BLaER1 treated with 17β-estradiol and CSF1 and Interleukin-3, amounts not matched to agents 10 nM and 100 nM (cell line): ENCODE results near the gene NQO1.

ENCODE experiments used
- H3K27ac ChIP-seq, 11 experiments: shearing (Covaris generic); formaldehyde crosslinking; 2 replicates each; pipeline ENCODE4 v1.8.1; 2022
- H3K27me3 ChIP-seq, 11 experiments: shearing (Covaris generic); formaldehyde crosslinking; 2 replicates each; pipeline ENCODE4 v1.8.1; 2022
- H3K36me3 ChIP-seq, 11 experiments: shearing (Covaris generic); formaldehyde crosslinking; 2 replicates each; pipeline ENCODE4 v1.8.1; 2022
- H3K4me1 ChIP-seq, 10 experiments: shearing (Covaris generic); formaldehyde crosslinking; 2 replicates each; pipeline ENCODE4 v1.8.1; 2022
- H3K4me2 ChIP-seq, 11 experiments: shearing (Covaris generic); formaldehyde crosslinking; 2 replicates each; pipeline ENCODE4 v1.8.1; 2022
- H3K4me3 ChIP-seq, 10 experiments: shearing (Covaris generic); formaldehyde crosslinking; 2 replicates each; pipeline ENCODE4 v1.8.1; 2022
- H3K9ac ChIP-seq, 11 experiments: shearing (Covaris generic); formaldehyde crosslinking; 2 replicates each; pipeline ENCODE4 v1.8.1; 2022
- H3K9me3 ChIP-seq, 11 experiments: shearing (Covaris generic); formaldehyde crosslinking; replicated peaks in 1 of 11; 2 replicates each; pipeline ENCODE4 v1.8.1; 2022
- H4K20me1 ChIP-seq, 11 experiments: shearing (Covaris generic); formaldehyde crosslinking; 2 replicates each; pipeline ENCODE4 v1.8.1; 2022
- Cebpa-rat ChIP-seq, 11 experiments: shearing (Covaris generic); IDR thresholded peaks; 2 replicates each; pipeline ENCODE4 v1.8.1; 2022

NQO1 gene

DNA sequence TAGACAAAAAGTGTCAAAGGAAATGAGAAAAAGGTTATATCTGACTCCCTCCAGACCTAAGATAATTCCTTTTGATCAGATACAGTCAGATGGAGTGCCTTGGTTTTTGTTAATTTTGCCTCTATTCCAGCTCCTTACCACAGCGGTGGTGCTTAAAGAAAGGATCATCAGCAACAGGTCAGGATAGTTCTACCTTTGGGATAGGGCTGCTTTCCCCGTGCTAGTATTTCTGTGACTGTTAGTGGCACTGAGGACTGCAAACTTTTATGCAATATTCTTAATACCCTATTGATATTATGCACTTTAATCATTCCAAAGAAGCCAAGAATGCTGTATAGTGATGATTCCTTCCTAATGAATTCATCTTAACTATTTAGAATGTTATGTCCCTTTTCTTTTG lies 24.5 kb downstream of the NQO1 start:
- Histone ChIP-seq H3K4me2 (no peak overlapping the region), H3K4me1 (no peaks in the 10 kb centered on the region), H3K27me3 (no peaks in the 10 kb centered on the region), H3K27ac (no peak overlapping the region), H3K4me3 (no peak overlapping the region), H3K9ac (no peak overlapping the region), H3K36me3 (peaks cover 26 to 98% (median 72%) of the 10 kb centered on the region in 11 experiments), H4K20me1 (peaks cover 0 to 65% (median 0%) of the 10 kb centered on the region in 11 experiments; a peak in 4 of 22 replicates), H3K9me3 (no peaks in the 10 kb centered on the region)
- no peak for TF ChIP-seq Cebpa-rat (IDR thresholded peaks at IDR 0.05)

DNA sequence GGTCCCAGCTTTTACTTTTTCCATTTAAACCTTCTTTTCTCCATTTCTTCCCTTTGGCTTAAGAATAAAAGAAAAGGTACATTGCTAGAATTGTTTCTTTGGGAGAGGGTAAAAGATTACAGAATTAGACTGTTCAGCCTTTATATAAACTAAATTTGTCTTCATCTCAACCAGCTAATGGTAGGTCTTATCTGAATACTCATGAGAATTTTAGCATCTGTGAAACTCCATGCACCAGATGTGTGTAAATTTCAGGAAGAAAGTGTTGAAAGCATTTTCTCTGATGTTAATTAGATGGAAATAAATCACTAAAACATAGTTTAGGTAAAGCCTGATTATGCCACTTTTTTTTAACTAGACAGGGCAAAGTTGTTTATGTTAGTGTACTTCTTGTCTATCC lies 24.9 kb downstream of the NQO1 start:
- Histone ChIP-seq H3K4me2 (no peak overlapping the region), H3K27ac (no peak overlapping the region), H4K20me1 (peaks cover 0 to 69% (median 0%) of the 10 kb centered on the region in 11 experiments; a peak in 5 of 22 replicates), H3K4me1 (no peaks in the 10 kb centered on the region), H3K9me3 (no peaks in the 10 kb centered on the region), H3K36me3 (peaks cover 27 to 98% (median 76%) of the 10 kb centered on the region in 11 experiments), H3K4me3 (no peak overlapping the region), H3K9ac (no peak overlapping the region), H3K27me3 (no peaks in the 10 kb centered on the region)
- no peak for TF ChIP-seq Cebpa-rat (IDR thresholded peaks at IDR 0.05)

DNA sequence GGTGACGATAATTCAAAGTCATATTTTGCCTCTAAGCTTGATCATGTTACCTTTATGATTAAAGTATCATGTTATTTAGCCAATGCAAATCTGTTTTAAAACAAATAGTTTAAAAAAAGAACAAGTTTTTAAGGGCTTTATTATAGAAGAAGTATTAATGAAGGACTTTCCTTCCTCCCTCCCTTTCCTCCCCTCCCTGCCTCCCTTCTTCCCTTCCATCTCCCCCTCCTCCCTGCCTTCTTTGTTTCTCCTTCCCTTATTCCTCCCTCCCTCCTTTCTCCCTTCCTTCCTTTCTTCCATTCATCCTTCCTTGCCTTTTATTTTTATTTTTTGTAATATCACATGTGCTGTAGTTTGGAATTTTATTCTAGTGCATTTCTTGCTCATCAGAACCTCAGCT lies 26.4 kb downstream of the NQO1 start:
- H3K9ac ChIP-seq = no peak overlapping the region
- H3K9me3 ChIP-seq = no peaks in the 10 kb centered on the region
- H3K27ac ChIP-seq = no peak overlapping the region
- H3K4me3 ChIP-seq = no peak overlapping the region
- peaks cover 0 to 84% (median 0%) of the 10 kb centered on the region in 11 experiments; a peak in 5 of 22 replicates for H4K20me1 ChIP-seq
- H3K27me3 ChIP-seq = no peaks in the 10 kb centered on the region
- H3K4me1 ChIP-seq = no peaks in the 10 kb centered on the region
- no peak for TF ChIP-seq Cebpa-rat (IDR thresholded peaks at IDR 0.05)
- peaks cover 33 to 100% (median 87%) of the 10 kb centered on the region in 11 experiments for H3K36me3 ChIP-seq
- no peak overlapping the region for H3K4me2 ChIP-seq

DNA sequence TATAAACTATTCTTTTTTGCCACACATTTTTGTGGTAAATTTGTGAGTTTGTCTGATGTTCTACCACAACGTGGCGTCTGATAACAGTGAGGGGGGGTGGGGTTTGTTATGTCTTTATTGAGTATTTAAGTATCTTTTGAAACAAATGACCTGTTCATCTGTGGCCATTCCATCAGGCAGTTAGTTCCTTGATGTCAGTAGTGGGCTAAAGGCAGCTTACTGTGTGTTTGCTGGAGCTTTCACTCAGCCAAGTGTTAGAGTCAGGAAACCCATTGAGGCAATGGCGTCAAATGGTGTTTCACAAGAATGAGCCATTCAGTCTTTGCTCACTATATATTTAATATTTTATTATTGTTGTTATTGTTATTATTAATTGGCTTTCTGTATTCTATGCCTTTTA lies 28.0 kb downstream of the NQO1 start:
- Histone ChIP-seq H3K36me3 (peaks cover 46 to 100% (median 90%) of the 10 kb centered on the region in 11 experiments), H4K20me1 (peaks cover 0 to 82% (median 0%) of the 10 kb centered on the region in 11 experiments; a peak in 7 of 22 replicates), H3K27ac (no peak overlapping the region), H3K9me3 (no peaks in the 10 kb centered on the region), H3K4me1 (no peaks in the 10 kb centered on the region), H3K4me3 (no peak overlapping the region), H3K27me3 (no peaks in the 10 kb centered on the region), H3K9ac (no peak overlapping the region), H3K4me2 (no peak overlapping the region)
- no peak for TF ChIP-seq Cebpa-rat (IDR thresholded peaks at IDR 0.05)

DNA sequence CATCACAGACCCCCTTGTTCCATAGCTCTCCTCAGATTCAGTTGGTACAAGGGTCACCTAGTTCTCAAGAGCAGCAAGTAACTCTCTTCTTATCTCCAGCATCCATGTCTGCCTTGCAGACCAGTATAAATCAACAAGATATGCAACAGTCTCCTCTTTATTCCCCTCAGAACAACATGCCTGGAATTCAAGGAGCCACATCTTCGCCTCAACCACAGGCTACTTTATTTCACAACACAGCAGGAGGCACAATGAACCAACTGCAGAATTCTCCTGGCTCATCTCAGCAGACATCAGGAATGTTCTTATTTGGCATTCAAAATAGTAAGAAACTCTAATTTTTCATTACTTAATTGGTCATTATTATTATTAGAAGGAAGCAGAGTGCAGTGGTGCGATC lies 32.4 kb downstream of the NQO1 start:
- Histone ChIP-seq H3K4me2 (no peak overlapping the region), H4K20me1 (peaks cover 0 to 68% (median 0%) of the 10 kb centered on the region in 11 experiments; a peak in 7 of 22 replicates), H3K4me1 (no peaks in the 10 kb centered on the region), H3K27ac (no peak overlapping the region), H3K4me3 (no peak overlapping the region), H3K27me3 (no peaks in the 10 kb centered on the region), H3K9ac (no peak overlapping the region), H3K36me3 (peaks cover 77 to 100% (median 96%) of the 10 kb centered on the region in 11 experiments), H3K9me3 (no peaks in the 10 kb centered on the region)
- TF ChIP-seq Cebpa-rat (IDR thresholded peaks at IDR 0.05) = no peak

DNA sequence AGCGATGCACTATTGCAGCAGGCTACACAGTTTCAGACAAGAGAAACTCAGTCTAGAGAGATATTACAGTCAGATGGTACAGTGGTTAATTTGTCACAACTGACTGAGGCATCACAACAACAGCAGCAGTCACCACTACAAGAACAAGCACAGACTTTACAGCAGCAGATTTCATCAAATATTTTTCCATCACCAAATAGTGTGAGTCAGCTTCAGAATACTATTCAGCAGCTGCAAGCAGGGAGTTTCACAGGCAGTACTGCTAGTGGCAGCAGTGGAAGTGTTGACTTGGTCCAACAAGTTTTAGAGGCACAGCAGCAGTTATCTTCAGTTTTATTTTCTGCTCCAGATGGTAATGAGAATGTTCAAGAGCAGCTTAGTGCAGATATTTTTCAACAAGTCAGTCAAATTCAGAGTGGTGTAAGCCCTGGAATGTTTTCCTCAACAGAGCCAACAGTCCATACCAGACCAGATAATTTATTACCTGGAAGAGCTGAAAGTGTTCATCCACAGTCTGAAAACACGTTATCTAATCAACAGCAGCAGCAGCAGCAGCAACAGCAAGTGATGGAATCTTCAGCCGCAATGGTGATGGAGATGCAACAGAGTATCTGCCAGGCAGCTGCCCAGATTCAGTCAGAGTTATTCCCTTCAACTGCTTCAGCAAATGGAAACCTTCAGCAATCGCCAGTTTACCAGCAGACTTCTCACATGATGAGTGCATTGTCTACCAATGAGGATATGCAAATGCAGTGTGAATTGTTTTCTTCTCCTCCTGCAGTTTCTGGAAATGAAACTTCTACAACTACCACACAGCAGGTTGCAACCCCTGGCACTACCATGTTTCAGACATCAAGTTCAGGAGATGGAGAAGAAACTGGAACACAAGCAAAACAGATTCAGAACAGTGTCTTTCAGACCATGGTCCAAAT lies 34.1 kb downstream of the NQO1 start:
- Histone ChIP-seq H3K36me3 (peaks cover 75 to 99% (median 94%) of the 10 kb centered on the region in 11 experiments), H3K27ac (no peak overlapping the region), H4K20me1 (peaks cover 0 to 59% (median 0%) of the 10 kb centered on the region in 11 experiments; a peak in 6 of 22 replicates), H3K9me3 (no peaks in the 10 kb centered on the region), H3K9ac (no peak overlapping the region), H3K4me3 (no peak overlapping the region), H3K4me2 (no peak overlapping the region), H3K27me3 (no peaks in the 10 kb centered on the region), H3K4me1 (no peaks in the 10 kb centered on the region)
- TF ChIP-seq Cebpa-rat (IDR thresholded peaks at IDR 0.05) = no peak

DNA sequence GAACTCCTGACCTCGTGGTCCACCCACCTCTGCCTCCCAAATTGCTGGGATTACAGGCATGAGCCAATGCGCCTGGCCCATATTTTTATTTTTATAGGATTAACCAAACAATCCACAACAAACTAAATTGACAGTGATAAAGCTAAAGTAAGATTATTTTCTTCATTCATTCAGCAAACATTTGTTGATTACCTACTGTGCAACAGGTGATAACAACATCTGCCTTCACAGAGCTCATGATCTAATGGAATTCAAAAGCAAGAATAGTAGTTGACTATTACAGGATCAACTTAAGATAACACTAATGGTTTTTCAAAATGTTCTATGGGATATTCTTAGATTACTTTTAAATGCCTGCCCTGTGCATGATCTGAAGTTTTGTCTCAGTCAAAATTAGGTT lies 37.8 kb downstream of the NQO1 start:
- Histone ChIP-seq H3K27me3 (no peaks in the 10 kb centered on the region), H3K4me2 (no peak overlapping the region), H3K4me3 (no peak overlapping the region), H3K4me1 (no peaks in the 10 kb centered on the region), H3K9ac (no peak overlapping the region), H3K27ac (no peak overlapping the region), H4K20me1 (peaks cover 0 to 30% (median 0%) of the 10 kb centered on the region in 11 experiments; a peak in 4 of 22 replicates), H3K36me3 (peaks cover 77 to 99% (median 89%) of the 10 kb centered on the region in 11 experiments), H3K9me3 (no peaks in the 10 kb centered on the region; a peak in 1 of 22 replicates)
- no peak for TF ChIP-seq Cebpa-rat (IDR thresholded peaks at IDR 0.05)

DNA sequence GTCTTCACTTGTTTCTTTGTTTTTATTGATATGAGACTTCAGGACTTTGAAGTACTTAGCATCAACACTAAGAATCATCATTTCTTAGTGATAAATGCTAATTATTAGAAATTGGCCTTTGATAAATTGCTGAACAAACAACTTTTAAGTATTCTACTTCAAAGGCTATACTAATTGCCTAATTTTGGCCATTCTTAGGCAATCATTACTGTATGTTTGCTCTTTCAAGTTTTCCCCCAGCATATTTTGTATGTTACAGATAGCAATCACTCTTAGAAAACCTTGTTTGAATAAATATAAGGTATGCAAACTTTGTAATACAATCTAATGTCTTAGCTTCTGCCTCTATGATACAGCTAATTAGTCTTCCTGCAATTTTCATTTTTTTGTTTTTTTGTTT lies 46.0 kb downstream of the NQO1 start:
- H3K4me3 ChIP-seq = no peak overlapping the region
- TF ChIP-seq Cebpa-rat (IDR thresholded peaks at IDR 0.05) = no peak
- H3K4me2 ChIP-seq = no peak overlapping the region
- no peaks in the 10 kb centered on the region for H3K4me1 ChIP-seq
- H4K20me1 ChIP-seq = peaks cover 0 to 13% (median 0%) of the 10 kb centered on the region in 11 experiments; a peak in 3 of 22 replicates
- H3K27me3 ChIP-seq = no peaks in the 10 kb centered on the region
- no peaks in the 10 kb centered on the region for H3K9me3 ChIP-seq
- H3K36me3 ChIP-seq = peaks cover 90 to 100% (median 97%) of the 10 kb centered on the region in 11 experiments
- H3K9ac ChIP-seq = no peak overlapping the region
- H3K27ac ChIP-seq = no peak overlapping the region

DNA sequence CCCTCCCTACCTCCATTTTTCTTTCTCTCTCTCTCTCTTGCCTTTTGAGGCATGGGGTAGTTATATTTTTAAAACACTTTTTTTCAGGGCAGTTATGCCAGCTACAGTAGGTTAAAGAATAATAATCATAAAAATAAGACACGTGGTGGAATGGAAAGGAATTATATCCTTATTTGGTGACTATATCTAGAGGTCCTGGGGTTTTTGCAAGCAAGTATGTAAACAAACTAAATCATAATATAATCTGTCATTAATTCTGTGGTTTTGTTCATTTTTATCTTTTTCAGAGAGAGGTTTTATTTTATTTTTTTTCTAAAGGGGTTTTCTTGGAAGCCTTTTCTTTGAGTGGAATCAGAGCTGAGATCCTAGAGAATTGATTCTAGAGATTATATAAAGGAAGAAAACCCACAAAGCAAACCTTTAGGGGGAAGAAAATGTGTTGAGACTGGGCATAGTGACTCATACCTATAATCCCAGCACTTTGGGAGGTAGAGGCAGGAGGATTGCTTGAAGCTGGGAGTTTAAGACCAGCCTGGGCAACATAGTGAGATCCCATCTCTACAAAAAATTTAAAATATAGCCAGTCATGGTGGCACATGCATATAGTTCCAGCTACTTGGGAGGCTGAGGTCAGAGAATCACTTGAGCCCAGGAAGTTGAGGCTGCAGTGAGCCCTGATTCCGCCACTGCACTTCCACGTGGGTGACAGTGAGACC lies 53.2 kb downstream of the NQO1 start:
- H3K4me1 ChIP-seq = no peaks in the 10 kb centered on the region
- TF ChIP-seq Cebpa-rat (IDR thresholded peaks at IDR 0.05) = no peak
- no peak overlapping the region for H3K4me2 ChIP-seq
- H3K9ac ChIP-seq = no peak overlapping the region
- peaks cover 0 to 22% (median 0%) of the 10 kb centered on the region in 11 experiments; a peak in 4 of 22 replicates for H4K20me1 ChIP-seq
- H3K4me3 ChIP-seq = no peak overlapping the region
- H3K27ac ChIP-seq = no peak overlapping the region
- no peaks in the 10 kb centered on the region for H3K27me3 ChIP-seq
- peaks cover 72 to 93% (median 87%) of the 10 kb centered on the region in 11 experiments for H3K36me3 ChIP-seq
- H3K9me3 ChIP-seq = no peaks in the 10 kb centered on the region
